A673 (cell line): Measurements from ENCODE around the gene VAV2. TPM values are rescaled to one million over a fixed set of nuclear protein-coding genes. Genes with fewer than 3 reads are reported as not detected.
"Not testable (repeated sequence)": the region's sequence is repeated elsewhere in the genome, so short reads cannot be mapped to it uniquely, and the experiment has no call there.

ENCODE experiments used
- BruUV-seq: library from RNA; stranded (reverse); fragments of 400-500 nt; replicated peaks from 2 replicates; lab custom pipeline; 2021; lab: Mats Ljungman, UMichigan
- CTCF ChIA-PET: fragments of 300-600 bp; sonication (Branson Sonifier 250); formaldehyde crosslinking; loops from one replicate; lab custom pipeline; 2022; ENCODE audit warnings: antibody characterized with exemption; lab: Charles Lee
- POLR2A ChIA-PET: fragments of 300-600 bp; sonication (Branson Sonifier 250); formaldehyde crosslinking; loops from one replicate; lab custom pipeline; 2022; ENCODE audit warnings: antibody characterized with exemption; ENCODE audit not compliant: low non-redundant PET; lab: Charles Lee
- DNase-seq: peaks from one replicate; pipeline ENCODE4 v3.0.0-alpha.2; 2015; ENCODE audit warnings: low spot score
- H3K27ac ChIP-seq: fragments of 200-600 bp; sonication (generic); 2 replicates; pipeline ENCODE4 v1.5.1; 2016; ENCODE audit warnings: mixed run types, low read depth, mild to moderate bottlenecking, mixed read lengths, antibody characterized with exemption, low read length; ENCODE audit not compliant: poor library complexity, severe bottlenecking
- H3K27me3 ChIP-seq: fragments of 200-600 bp; sonication (generic); replicated peaks from 2 replicates; pipeline ENCODE4 v1.6.1; 2017; ENCODE audit warnings: mixed run types, low read depth, mild to moderate bottlenecking, mixed read lengths, antibody characterized with exemption, low read length; ENCODE audit not compliant: insufficient read depth, poor library complexity
- H3K36me3 ChIP-seq: fragments of 200-600 bp; sonication (generic); 2 replicates; pipeline ENCODE4 v1.6.1; 2016; ENCODE audit warnings: mixed run types, mild to moderate bottlenecking, mixed read lengths, antibody characterized with exemption, low read length; ENCODE audit not compliant: insufficient read depth, poor library complexity, severe bottlenecking
- H3K4me1 ChIP-seq: fragments of 200-600 bp; sonication (generic); 2 replicates; pipeline ENCODE4 v1.6.1; 2017; ENCODE audit warnings: mixed run types, mild to moderate bottlenecking, mixed read lengths, antibody characterized with exemption, low read length; ENCODE audit not compliant: insufficient read depth, poor library complexity, severe bottlenecking
- H3K4me3 ChIP-seq: fragments of 200-600 bp; sonication (generic); 2 replicates; pipeline ENCODE4 v1.5.1; 2016; ENCODE audit warnings: low read depth, mixed run types, mild to moderate bottlenecking, mixed read lengths, low read length; ENCODE audit not compliant: poor library complexity, severe bottlenecking
- H3K9me3 ChIP-seq: fragments of 200-600 bp; sonication (generic); 2 replicates; pipeline ENCODE4 v1.6.1; 2016; ENCODE audit warnings: mixed run types, low read depth, mild to moderate bottlenecking, mixed read lengths, antibody characterized with exemption, low read length; ENCODE audit not compliant: poor library complexity, severe bottlenecking
- CTCF ChIP-seq: fragments of 300-800, 200-600 bp; sonication (generic); conservative IDR thresholded peaks from 2 replicates; pipeline ENCODE4 v1.5.1; 2017; ENCODE audit warnings: low read depth, mild to moderate bottlenecking, antibody characterized with exemption, low read length, moderate library complexity, mixed read lengths
- EZH2 ChIP-seq: fragments of 200-600 bp; sonication (generic); IDR thresholded peaks from 2 replicates; pipeline ENCODE4 v1.6.1; 2017; ENCODE audit warnings: borderline replicate concordance, low read depth, mild to moderate bottlenecking, mixed read lengths, antibody characterized with exemption, low read length; ENCODE audit not compliant: poor library complexity, severe bottlenecking
- intact Hi-C: fragments of 100-400 bp; cut with micrococcal nuclease; formaldehyde crosslinking; loops from one replicate; pipeline ENCODE4 v1.10.0; 2022; ENCODE audit not compliant: unreplicated experiment
- total RNA-seq: library from RNA; stranded (reverse); gene quantifications from 2 replicates; pipeline ENCODE4 v1.2.3, GENCODE V29; 2021

The VAV2 gene
- total RNA-seq, 1 experiment from 2014 or later: 16.4 TPM

- TF ChIP-seq EZH2 (no peak), CTCF (no peak)
- peaks cover 16% of the 10 kb centered on the region for H3K4me1 ChIP-seq
- intact Hi-C loops: no loop called here
- CTCF ChIA-PET: no interaction called here
- no peak overlapping the region for H3K27ac ChIP-seq
- no peak overlapping the region for H3K4me3 ChIP-seq
- no TSS peak for BruUV-seq
- no peaks in the 10 kb centered on the region for H3K9me3 ChIP-seq
- no peaks in the 10 kb centered on the region for H3K27me3 ChIP-seq
- DNase-seq: no peak
- POLR2A ChIA-PET: interaction anchor here (0.7 kb wide), 1 partner anchor 34 kb away, joined by 3 read pairs; no protein-coding TSS in a partner anchor
- H3K36me3 ChIP-seq: no peaks in the 10 kb centered on the region
These were observed 2.3 kb downstream of the VAV2 start for GRCh38 chr9:133989625-133990365.

- BruUV-seq, H3K4me3 ChIP-seq, H3K27ac ChIP-seq, H3K27me3 ChIP-seq, intact Hi-C loops, DNase-seq, POLR2A ChIA-PET, H3K36me3 ChIP-seq, H3K9me3 ChIP-seq, CTCF ChIA-PET: not testable (repeated sequence)
- H3K4me1 ChIP-seq: peaks cover 11% of the 10 kb centered on the region
These were observed 3.4 kb downstream of the VAV2 start for GRCh38 chr9:133988771-133989170.

GRCh38 chr9:133987946-133988665, 4.0 kb downstream of the VAV2 start:
- intact Hi-C loops: no loop called here
- BruUV-seq: no TSS peak
- TF ChIP-seq CTCF: no peak
- Histone ChIP-seq H3K27ac (no peak overlapping the region), H3K4me3 (no peak overlapping the region), H3K4me1 (peaks cover 8% of the 10 kb centered on the region), H3K9me3 (no peaks in the 10 kb centered on the region), H3K36me3 (no peaks in the 10 kb centered on the region), H3K27me3 (no peaks in the 10 kb centered on the region)
- CTCF ChIA-PET: no interaction called here
- no peak for DNase-seq
- POLR2A ChIA-PET: no interaction called here
